Measurements from ENCODE around the gene ANKRD34A. TPM values are rescaled to one million over a fixed set of nuclear protein-coding genes. Genes with fewer than 3 reads are reported as not detected.

ANKRD34A gene
- total RNA-seq, 4 donors from 2014 or later, result 0.54 to 3.7 TPM; not detected in 2

GRCh38 chr1:145961425-145962156, 2.8 kb downstream of the ANKRD34A start:
- Histone ChIP-seq H3K27me3 (no peaks in the 10 kb centered on the region), H3K4me1 (peaks cover 8 to 54% (median 11%) of the 10 kb centered on the region in 4 donors), H3K4me3 (peak overlapping the region; percentile 59 to 71 (median 66)), H3K27ac (peak overlapping the region; percentile 71 to 98 (median 85)), H3K36me3 (no peaks in the 10 kb centered on the region), H3K9me3 (peaks cover 0 to 4% (median 0%) of the 10 kb centered on the region in 4 donors)
- no peak for TF ChIP-seq CTCF (IDR thresholded peaks at IDR 0.05)
- no peak for TF ChIP-seq POLR2A (IDR thresholded peaks at IDR 0.05)
- DNase-seq, result peak; percentile 58 to 81 (median 80)

DNA sequence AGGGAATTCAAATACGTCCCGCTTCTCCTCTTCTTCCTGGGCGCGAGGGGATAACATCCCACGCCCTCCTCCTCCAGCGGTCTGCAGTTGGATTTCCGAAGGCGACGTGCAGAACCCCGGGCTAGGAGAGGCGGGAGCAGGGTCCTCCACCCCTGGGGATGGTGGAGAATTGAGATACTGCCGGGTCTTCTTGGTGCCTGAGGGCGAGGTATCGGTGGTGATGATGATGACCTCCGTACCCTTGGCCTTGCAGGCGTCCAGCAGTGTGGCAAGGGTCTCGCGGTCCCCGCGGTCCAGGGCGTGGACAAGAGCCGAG, 3.3 kb downstream of the ANKRD34A start:
- Histone ChIP-seq H3K4me1 (peaks cover 8 to 55% (median 12%) of the 10 kb centered on the region in 4 donors), H3K4me3 (peak overlapping the region; percentile 59 to 71 (median 66)), H3K27ac (peak overlapping the region; percentile 71 to 98 (median 85)), H3K36me3 (no peaks in the 10 kb centered on the region), H3K9me3 (peaks cover 0 to 4% (median 0%) of the 10 kb centered on the region in 4 donors), H3K27me3 (no peaks in the 10 kb centered on the region)
- DNase-seq, result no peak
- TF ChIP-seq CTCF (IDR thresholded peaks at IDR 0.05) (no peak), POLR2A (IDR thresholded peaks at IDR 0.05) (no peak)

GRCh38 chr1:145960468-145961108, 3.8 kb downstream of the ANKRD34A start:
- H3K27me3 ChIP-seq, result no peaks in the 10 kb centered on the region
- H3K4me1 ChIP-seq, result peaks cover 8 to 58% (median 14%) of the 10 kb centered on the region in 4 donors

GRCh38 chr1:145959957-145960467, 4.4 kb downstream of the ANKRD34A start:
- H3K27ac ChIP-seq, result peak overlapping the region; percentile 71 to 98 (median 85)
- H3K4me1 ChIP-seq, result peaks cover 8 to 63% (median 16%) of the 10 kb centered on the region in 4 donors
- peaks cover 0 to 4% (median 0%) of the 10 kb centered on the region in 4 donors for H3K9me3 ChIP-seq
- no peaks in the 10 kb centered on the region for H3K36me3 ChIP-seq
- no peaks in the 10 kb centered on the region for H3K27me3 ChIP-seq
- no peak for TF ChIP-seq CTCF (IDR thresholded peaks at IDR 0.05)
- TF ChIP-seq POLR2A (IDR thresholded peaks at IDR 0.05), result no peak
- DNase-seq, result peak in 1 of 3 donors; percentile 54
- H3K4me3 ChIP-seq, result peak overlapping the region; percentile 59 to 71 (median 66)

More at GRCh38 chr1:145960468-145961108, 3.8 kb downstream of the ANKRD34A start:
- peak overlapping the region; percentile 59 to 71 (median 66) for H3K4me3 ChIP-seq
- TF ChIP-seq POLR2A (IDR thresholded peaks at IDR 0.05) (peak; percentile 23 to 36), CTCF (IDR thresholded peaks at IDR 0.05) (peak in 3 of 6 experiments; percentile 6 to 19 (median 13))
- no peaks in the 10 kb centered on the region for H3K36me3 ChIP-seq
- H3K27ac ChIP-seq, result peak overlapping the region; percentile 71 to 98 (median 85)
- H3K9me3 ChIP-seq, result peaks cover 0 to 4% (median 0%) of the 10 kb centered on the region in 4 donors
- DNase-seq, result peak; percentile 76 to 86 (median 79)

GRCh38 chr1:145959333-145959732, 5.0 kb downstream of the ANKRD34A start:
- peak overlapping the region; percentile 2 to 98 (median 54) for H3K27ac ChIP-seq
- TF ChIP-seq POLR2A (IDR thresholded peaks at IDR 0.05) (no peak), CTCF (IDR thresholded peaks at IDR 0.05) (no peak)
- H3K4me3 ChIP-seq, result no peak overlapping the region
- H3K4me1 ChIP-seq, result peaks cover 8 to 70% (median 16%) of the 10 kb centered on the region in 4 donors
- H3K36me3 ChIP-seq, result no peaks in the 10 kb centered on the region
- no peaks in the 10 kb centered on the region for H3K27me3 ChIP-seq
- DNase-seq, result no peak
- H3K9me3 ChIP-seq, result peaks cover 0 to 4% (median 0%) of the 10 kb centered on the region in 4 donors
